HG02678 (cell line): ENCODE data around the gene CELF2.

Experiments used
- ATAC-seq: cut with Tn5 transposase; IDR thresholded peaks from one replicate; pipeline ENCODE4 v1.9.1; 2021; ENCODE audit warnings: mild to moderate bottlenecking, moderate library complexity; ENCODE audit not compliant: unreplicated experiment

CELF2 gene

GRCh38 chr10:11150879-11151415, 133.3 kb downstream of the CELF2 start:
- no peak for ATAC-seq

- no peak for ATAC-seq
These were observed 135.1 kb downstream of the CELF2 start for GRCh38 chr10:11152801-11153200.

GRCh38 chr10:11153245-11153644, 135.6 kb downstream of the CELF2 start:
- ATAC-seq: no peak

DNA sequence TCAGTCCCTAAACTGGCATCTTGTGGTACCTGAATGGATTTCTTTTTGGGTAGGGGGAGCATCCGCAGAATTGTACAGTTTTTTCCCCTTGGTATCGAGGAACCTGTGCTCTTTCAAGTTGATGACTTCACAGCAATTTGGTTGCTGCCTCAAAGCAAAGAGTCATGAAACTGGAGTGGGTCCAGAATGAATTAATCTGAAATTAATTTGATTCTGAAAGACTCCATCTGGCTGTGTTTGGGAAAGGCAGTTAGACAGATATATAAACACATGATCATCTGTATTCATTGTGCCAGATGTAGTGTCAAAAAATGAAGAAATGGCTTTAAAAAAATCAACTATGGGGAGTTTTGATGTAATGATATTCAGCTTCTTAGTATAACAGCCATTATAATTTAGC, 136.1 kb downstream of the CELF2 start:
- no peak for ATAC-seq

GRCh38 chr10:11154333-11154732, 136.7 kb downstream of the CELF2 start:
- ATAC-seq: peak; percentile 41

GRCh38 chr10:11154849-11155498, 137.3 kb downstream of the CELF2 start:
- no peak for ATAC-seq

- no peak for ATAC-seq
These were observed 138.8 kb downstream of the CELF2 start for GRCh38 chr10:11156480-11156879.

DNA sequence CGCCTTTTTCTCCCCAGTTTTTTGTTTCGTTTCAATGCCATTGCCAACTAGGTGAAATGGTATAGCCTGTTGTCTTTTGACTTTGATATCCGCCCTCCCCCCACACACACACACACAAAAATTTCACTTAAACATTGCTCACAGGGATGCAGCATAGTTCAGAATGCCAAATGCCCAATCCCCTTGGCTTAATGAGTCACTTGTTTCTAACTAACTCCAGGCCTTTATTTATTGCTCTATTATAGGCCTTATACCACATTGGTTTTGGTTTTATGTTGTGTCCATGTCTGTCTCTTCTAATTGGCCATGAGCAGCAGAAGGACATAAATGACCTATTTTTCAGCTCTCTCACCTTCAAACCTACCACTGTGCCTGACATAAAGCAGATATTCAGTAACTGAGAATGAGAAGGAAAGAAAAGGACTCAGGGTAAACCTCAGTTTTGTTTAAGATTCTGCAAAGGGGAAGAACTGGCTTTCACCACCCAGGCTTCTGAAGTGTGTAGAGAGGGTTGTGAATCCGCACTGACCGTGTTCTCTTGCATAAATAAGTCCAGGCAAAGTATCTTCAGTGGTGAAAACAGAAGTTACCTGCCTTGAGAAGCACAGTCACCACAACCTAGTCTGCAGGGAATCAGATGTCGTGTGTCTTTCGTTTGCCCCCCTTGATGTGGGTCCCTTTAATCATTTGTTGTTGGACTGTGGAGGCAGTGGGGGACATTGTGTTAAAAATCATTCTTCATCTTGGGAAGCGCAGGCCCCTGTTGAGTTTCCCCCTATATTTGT, 139.8 kb downstream of the CELF2 start:
- ATAC-seq: no peak

DNA sequence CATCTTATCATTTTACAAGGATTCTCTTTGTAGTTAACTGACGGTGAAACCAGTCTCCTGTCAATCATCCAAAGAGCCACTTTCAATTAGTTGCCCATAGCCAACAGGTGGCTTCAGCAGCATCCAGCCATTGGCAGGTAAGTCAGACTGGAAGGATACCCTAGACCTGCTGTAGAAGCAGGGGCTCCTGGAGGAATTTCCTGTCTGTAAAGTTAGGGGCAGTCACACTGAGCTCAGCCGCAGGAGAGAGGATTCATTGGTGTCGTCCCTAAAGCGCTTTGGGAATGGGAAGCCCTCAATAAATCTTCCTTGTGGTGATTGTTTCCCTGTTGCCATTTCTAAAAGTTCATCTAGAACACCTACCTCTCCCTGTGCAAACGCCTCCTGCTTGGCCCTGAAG, 140.4 kb downstream of the CELF2 start:
- ATAC-seq: no peak

- ATAC-seq: no peak
These were observed 142.0 kb downstream of the CELF2 start for GRCh38 chr10:11159543-11160215.

GRCh38 chr10:11161096-11161495, 143.4 kb downstream of the CELF2 start:
- ATAC-seq: no peak

DNA sequence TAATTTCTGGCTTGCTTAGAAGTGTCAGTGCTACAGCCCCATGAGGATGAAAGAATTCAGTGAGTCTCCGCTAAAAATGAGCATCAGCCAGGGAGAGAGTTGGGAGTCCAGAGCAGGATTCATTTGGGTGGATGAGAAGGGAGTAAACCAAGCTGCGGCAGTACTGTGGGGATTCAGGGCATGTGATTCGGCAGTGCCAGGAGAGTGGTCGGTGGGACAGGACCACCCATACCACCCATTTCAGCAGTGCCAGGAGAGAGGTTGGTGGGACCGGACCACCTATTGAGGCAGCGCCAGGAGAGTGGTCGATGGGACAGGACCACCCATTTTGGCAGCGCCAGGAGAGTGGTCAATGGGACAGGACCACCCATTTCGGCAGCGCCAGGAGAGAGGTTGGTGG, 144.2 kb downstream of the CELF2 start:
- ATAC-seq: no peak

- peak; percentile 72 for ATAC-seq
These were observed 145.3 kb downstream of the CELF2 start for GRCh38 chr10:11162828-11163599.

DNA sequence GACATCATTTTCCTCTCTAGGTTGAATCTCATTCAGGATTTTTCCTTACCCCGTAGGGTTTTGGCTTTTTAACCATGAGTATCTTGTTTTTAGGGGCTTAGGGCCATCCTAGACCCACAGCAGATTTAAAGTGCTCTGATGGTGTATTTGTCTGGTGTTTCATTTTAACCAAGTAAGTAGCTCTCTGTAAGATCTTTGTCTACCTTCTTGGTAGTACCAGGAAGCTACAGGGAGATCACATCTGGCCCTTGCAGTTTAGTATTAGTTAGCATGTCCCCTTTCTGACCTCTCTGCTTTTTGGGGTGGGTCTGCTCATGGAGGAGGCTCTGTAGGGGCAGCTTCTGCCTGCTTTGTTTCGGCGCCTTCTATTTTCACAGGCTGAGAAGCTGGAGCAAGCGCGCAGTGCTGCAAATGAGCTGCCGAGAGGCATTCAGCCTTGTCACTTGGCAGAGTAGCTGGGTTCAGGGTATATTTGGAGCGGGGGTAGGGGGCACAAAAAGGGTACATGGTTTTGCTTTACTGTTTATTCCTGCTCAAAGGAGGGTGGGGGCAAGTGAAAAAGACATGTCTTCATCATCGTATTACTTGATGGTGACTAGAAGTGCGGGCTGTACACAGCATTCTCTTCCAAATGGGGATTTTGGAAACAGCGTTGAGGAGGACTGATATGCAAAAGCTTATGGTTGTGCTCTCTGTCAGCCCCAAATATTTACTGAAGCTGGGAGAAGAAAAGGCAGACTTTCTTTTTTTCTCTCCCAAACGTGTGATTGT, 146.3 kb downstream of the CELF2 start:
- ATAC-seq: no peak

GRCh38 chr10:11164551-11164802, 146.8 kb downstream of the CELF2 start:
- no peak for ATAC-seq

DNA sequence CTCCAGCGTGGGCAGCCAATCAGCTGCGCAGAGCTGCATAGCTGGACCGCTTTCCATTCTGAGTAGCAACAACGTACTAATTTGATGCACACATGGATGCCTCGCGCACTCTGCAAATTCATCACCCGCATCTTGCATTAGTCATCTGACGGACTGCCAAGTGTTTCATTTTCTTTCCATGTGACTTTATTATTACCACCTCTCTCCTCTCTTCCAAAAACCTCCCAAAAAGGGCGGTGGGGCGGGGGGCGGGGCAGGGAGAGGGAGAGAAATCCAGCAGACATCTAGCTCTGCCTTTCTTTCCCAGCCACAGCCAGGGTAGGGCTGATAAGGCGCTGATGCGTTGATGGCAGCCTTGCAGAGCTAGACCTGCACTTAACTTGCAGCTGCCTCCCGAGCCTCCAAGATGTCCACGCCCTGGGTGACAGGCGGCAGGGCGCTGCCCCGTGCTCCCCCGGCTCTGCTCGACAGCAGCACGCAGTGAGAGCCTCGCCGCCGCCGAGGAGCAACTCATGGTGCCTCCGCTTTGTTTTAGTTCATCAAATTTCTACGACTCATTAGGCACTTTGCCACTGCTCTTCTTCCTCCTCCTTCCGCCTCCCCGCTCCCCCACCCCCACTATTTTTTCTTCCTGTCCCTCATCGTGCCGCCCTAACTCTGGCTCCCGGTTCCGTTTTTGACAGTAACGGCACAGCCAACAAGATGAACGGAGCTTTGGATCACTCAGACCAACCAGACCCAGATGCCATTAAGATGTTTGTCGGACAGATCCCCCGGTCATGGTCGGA, 147.3 kb downstream of the CELF2 start:
- peak; percentile 18 for ATAC-seq

GRCh38 chr10:11165591-11166543, 148.2 kb downstream of the CELF2 start:
- ATAC-seq: peak; percentile 51

GRCh38 chr10:11166550-11166949, 148.9 kb downstream of the CELF2 start:
- ATAC-seq: no peak
